ENCODE data around the gene SAMD11. TPM values are rescaled to one million over a fixed set of nuclear protein-coding genes. Genes with fewer than 3 reads are reported as not detected.

The SAMD11 gene
- polyA plus RNA-seq, 3 donors, result 67.8 to 90.6 (median 89.8) TPM

DNA sequence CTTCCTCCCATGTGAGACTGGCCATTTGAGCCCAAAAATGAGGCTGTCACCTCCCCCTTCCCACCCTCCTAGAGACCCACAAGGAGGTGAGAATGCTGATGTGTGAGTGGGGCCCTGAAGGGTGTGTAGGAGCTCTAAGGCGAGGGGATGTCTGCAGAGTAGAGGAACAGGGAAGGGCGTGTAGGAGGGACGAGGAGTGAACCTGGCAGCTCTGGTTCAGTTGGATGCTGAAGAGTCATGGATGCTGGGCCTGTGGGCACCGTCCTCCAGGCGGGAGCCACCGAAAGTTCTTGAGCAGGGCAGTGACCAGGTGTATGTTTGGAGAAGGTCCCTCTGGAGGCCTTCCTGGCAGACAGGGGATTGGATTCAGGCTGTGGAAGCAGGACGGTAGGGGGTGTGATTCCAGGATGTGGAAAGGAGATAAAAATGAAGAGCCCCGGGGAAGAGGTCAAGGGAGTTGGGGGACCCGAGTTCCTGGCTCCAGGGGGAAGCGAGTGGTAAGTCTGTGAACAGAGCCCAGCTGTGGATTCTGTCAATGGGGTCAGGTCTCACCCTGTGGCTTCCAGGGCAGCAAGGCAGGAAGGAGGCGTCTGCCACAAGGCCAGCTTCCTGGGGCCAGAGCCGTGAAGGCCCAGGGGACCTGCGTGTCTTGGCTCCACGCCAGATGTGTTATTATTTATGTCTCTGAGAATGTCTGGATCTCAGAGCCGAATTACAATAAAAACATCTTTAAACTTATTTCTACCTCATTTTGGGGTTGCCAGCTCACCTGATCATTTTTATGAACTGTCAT is 7.9 kb downstream of the SAMD11 start:
- no peak for DNase-seq

DNA sequence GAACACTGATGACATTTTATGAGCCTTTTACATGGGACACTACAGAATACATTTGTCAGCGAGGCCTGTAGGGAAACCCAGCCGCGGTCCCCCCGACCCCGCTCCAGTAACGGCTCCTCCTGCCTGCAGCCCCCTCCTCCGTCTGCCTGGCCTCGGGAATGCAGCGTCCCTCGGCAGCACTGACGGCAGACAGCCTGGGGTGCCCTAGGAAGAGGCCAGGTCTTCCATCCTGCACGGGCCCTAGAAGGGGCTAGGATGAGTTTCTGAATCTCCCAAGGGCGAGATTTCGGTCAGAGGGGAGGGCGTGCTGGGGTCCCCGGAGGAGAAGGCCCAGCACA is 8.4 kb downstream of the SAMD11 start:
- no peak for DNase-seq

DNA sequence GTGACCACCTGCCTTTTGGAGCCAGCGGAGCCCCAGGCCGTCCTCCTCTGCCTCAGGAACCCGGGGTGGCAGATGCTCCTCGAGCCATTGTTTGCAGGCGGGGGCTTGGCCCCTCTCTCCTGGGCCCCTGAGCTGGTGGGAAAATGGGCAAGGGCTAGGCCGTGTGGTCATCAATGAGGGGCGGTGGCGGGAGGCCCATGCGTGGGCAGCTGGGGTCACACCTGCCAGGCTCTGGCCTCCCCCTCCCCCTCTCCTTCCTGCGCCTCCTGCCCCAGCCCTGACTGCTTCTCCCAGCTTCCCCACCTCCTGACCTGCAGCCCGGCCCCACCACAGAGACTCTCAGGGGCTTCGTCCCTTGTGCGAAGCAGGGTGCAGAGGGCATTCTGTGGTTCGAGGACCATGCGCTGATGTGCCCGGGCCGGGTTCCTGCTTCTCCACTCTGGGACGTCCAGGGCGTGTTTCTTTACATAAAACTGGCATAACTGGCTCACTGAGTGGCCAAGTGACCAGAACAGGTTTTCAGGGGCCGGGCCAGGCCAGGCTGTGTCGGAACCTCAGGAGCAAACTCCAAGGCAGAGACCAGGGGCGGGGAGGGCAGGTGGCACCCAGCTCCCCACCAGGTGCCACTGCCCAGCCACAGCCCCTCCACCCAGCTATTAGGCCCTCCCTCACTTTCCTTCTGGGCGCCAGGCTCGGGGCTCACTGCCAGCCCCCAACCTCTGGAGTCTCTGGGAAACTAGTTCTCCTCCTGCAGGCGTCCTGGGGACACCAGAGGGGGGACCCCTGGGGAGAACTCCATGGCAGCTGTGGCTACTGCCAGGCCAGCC is 9.3 kb downstream of the SAMD11 start:
- no peak for DNase-seq

DNA sequence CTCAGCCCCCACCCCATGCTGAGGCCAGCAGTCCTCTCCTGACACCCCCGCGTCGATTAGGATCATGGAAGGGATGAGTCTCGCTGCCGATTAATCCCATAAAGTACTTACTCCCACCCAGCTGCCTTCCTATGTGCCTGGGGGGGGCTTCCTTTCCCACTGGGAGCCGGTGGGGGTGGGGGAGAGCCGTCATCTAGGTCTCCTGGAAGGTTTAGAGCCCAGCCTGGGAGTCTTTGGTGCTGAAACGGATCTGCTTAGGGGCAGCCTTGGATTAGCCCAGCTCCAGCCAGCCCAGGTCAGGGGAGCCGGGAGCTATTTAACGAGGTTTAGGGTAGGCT is 9.8 kb downstream of the SAMD11 start:
- no peak for DNase-seq

DNA sequence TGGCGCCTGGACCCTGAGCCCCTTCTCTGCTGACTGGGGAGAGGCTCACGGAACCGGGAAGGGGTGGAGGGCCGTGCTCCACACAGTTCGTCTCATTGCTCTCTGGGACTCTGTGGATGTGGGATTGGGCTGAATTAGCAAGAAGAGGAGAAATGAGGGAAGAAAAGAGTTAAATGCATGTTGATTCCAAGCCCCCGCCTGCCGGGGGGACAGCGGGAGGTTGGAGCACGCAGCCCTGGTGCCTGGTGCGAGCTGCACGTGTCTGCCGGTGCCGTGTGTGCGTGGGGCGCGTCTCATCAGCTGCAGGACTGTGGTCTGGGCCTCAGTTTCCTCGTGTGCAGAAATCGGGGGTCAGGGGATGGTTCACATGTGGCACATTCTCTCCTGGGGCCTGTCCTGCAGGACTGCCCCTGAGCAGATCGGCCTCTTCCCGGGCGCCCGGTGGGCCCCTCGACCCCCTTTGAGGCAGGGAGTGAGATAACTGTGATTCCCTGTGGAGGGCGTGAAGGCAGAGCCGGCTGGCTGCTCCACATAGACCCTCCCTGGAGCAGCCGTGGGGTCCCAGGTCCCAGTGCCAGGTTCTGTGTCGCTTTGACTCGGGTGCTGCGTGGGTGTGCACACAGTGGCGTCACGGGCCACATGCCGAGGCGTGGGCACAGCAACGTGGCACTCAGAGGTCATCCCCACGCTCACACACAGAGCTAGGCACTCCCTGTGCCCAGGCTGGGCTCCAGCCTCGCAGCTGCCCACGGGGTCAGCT is 11.4 kb downstream of the SAMD11 start:
- no peak for DNase-seq

DNA sequence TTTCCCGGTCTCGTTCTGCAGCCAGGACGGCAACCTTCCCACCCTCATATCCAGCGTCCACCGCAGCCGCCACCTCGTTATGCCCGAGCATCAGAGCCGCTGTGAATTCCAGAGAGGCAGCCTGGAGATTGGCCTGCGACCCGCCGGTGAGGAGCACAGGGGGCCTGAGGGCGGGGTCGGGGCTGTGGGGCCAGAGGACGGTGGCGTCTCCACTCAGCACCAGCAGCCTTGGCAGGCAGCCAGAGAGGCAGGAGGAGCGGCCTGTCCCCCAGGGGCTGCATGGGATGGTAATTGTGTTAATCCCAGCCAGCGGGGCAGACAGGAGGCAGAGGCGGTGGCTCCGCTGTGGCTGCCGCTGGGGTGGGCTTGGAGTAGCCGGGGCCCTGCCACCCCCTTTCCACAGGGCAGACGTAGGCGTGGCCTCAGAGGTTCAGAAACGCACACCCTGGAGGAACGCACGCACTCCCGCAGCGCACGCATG is 12.1 kb downstream of the SAMD11 start:
- no peak for DNase-seq

DNA sequence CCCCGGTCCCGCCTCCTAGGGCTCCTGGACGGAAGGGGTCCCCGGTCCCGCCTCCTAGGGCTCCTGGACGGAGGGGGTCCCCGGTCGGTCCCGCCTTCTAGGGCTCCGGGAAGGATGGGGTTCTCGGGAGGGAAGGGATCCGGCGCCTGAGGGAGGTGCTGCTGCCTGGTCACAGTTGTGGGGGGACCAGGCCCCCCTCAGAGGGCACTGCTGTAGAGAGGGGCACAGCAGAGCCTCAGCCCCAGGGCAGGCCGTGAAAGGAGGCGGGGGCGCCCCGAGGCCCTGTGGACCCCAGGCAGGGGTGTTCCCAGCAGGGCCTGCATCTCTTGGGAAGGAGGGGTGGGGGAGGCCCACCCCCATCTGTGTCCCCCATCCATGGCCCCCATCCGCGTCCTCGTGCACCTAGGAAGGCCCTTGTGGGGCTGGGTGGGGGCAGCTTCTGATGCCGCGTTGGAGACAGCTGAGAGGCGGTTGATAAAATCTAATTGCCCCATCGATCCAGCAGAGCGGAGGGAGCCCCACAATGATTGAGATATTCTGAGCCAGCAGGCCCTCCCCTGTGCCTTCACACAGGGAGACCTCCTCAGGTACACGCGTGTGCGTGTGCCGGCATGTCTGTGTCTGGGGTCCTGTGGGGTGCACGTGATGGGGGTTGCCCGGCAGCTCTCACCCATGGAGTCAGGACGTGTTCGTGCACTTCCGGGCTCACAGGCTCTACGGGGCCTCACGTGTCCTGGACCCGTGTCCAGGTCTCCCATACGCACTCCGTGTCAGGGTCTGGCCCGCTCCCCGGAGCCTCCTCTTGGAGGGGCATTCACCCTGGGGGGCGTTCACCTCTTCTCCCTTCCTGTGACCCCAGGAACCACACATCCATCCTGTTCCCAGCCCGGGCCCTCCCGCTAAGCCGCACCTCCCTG is 12.9 kb downstream of the SAMD11 start:
- no peak for DNase-seq

DNA sequence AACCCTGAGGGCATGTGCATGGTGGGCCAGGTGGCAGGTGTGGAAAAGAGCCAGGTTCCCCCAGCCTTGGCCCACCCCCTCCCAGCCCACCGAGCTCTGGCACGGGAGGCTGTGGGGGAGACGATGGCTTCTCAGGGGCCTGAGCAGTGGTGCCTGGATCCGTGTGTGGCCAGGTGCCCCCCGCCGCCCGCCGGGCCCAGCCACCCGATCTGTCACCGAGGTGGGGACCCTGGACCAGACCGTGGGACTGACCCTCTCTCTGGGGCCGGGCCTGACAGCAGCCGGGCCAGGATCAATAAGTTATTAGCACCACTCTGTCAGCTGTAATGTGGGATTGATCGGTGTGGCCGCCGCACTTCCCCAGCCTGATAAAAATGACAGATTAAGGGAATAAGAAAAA is 13.8 kb downstream of the SAMD11 start:
- no peak for DNase-seq

DNA sequence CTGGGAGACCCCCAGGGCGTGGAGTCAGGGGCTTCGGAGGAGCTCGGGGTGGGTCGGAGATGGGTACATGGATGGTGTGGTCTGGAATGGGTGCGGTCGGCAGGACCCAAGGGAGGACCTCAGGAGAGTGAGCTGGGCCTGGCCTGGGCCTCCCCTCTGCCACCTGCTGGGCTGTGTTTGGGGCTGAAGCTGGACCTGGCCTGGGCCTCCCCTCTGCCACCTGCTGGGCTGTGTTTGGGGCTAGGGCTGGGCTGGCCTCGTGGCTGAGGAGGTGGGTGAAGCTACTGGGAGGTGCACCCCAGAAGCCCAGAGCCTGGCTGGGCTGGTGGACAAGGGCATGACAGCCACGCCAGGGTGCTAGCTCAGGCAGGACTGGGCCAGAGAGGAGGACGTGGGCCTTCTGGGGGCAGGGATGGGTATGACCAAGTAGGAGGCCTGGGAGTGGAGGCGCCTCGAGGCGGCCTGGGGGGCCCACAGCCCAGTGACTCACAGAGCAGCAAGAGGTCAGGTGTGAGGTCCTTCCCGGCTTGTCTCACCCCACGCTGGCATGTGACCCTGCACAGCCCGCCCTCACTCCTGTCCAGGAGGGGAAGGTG is 14.5 kb downstream of the SAMD11 start:
- no peak for DNase-seq

DNA sequence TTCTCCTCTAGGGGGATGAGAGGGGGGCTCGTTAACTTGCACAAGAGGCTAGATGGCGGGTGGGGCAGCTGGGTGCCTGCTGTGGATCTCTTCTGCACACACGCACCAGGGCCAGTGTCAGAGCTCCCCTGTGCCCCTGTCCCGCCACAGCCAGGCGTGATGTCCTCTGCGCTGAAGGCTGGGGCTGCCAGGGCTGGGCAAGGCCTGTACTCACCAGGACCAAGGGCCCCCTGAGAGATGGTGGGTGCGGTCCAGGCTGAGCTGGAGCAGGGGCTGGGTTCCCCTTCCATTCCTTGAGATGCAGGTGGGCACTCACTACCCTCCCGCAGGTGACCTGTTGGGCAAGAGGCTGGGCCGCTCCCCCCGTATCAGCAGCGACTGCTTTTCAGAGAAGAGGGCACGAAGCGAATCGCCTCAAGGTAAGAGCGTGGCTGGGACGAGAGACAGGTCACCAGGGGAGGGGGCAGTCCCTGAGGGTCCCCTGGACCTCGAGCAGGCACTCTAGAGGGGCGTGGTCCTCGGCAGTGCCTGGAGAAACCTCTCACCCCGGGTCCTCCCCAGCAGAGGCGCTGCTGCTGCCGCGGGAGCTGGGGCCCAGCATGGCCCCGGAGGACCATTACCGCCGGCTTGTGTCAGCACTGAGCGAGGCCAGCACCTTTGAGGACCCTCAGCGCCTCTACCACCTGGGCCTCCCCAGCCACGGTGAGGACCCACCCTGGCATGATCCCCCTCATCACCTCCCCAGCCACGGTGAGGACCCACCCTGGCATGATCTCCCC is 15.2 kb downstream of the SAMD11 start:
- no peak for DNase-seq

DNA sequence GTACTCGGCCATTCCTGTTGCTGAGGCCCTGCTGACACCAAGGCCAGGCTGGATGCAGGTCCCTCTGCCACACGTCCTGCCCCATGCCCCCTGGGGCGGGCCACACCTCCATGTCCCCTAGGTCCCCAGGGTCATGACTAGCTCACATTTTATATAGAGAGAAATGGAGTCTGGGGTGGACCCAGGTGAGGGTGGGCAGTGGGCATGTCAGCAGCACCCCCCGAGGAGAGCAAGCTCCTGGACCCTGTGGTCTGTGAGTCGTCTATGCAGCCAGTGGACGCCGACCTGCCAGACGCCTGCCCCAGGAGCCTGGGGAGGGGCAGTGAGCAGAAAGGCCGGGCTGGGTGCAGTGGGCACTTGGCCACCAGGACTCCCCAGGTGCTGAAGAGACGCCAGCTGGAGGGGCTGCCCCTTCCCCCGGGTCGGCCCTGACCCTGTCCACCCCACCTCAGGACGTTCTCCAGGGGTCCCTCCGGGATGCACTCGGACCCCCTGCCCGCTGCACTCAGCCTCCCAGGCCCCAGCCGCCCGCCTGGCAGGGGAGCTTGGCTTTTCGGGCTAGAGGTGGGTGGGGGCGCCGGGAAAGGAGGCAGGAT is 15.9 kb downstream of the SAMD11 start:
- DNase-seq, result no peak

DNA sequence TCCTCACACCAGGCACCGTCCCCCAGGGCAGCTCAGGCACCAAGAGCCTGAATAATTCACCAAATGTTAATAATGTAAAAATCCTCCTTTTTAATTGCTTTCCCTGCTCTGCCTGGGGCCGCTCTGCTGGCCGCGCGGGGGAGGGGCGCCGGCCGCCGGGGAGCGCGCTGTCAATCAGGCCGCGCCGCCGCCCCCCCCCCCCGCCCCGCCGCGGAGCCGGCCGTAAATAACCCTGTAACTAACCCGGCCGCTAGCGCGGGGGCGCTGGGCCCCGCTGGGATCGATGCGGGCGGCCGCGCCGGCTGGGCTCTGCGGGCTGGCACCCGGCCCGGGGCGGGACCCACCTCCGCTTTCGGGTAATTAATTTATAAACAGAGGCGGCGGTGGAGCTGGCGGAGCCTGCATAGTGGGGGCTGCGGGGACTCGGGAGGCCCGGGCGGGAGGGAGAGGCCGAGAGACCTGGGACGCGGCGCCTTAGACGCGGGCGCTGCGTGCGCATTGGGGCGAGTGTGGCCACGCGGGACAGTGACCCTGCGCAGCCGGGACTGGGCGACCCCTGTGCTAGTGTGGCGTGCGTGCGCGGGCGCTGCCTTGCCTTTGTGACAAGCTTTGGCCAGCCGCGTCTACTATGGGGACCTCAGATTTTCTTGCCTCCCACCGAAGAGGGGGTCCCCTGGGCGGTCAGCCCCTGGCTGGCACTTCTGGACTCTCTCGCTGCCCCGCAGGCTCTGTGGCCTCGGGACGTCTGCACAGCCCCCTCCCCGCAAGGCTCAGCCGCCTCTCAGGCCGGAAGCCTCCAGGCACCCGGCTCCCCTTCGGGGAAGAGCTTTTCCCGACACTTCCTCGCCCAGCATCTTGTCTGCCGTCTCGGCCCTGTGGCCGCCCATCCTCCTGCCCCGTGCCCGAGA is 16.6 kb downstream of the SAMD11 start:
- peak; percentile 89 for DNase-seq

DNA sequence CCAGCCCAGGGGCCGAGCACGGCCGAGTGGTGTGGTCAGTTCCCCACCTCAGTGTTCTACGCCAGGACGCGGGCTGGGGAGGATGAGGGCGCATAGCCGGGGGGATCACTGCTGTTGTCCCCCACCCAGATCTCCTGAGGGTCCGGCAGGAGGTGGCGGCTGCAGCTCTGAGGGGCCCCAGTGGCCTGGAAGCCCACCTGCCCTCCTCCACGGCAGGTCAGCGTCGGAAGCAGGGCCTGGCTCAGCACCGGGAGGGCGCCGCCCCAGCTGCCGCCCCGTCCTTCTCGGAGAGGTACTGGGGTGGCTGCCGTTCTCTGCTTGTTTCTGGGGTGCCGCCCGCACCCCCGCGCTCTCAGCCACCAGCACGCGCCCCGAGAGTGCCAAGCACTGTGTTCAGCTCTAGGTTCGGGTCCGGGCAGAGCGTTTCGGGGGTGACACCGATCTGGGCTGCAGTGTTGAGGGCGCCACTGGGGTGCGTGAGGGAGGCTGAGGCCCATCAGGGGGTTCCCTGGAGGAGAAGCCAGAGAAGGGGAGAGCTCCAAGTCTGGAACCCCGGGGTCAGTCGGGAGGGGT is 17.4 kb downstream of the SAMD11 start:
- no peak for DNase-seq

DNA sequence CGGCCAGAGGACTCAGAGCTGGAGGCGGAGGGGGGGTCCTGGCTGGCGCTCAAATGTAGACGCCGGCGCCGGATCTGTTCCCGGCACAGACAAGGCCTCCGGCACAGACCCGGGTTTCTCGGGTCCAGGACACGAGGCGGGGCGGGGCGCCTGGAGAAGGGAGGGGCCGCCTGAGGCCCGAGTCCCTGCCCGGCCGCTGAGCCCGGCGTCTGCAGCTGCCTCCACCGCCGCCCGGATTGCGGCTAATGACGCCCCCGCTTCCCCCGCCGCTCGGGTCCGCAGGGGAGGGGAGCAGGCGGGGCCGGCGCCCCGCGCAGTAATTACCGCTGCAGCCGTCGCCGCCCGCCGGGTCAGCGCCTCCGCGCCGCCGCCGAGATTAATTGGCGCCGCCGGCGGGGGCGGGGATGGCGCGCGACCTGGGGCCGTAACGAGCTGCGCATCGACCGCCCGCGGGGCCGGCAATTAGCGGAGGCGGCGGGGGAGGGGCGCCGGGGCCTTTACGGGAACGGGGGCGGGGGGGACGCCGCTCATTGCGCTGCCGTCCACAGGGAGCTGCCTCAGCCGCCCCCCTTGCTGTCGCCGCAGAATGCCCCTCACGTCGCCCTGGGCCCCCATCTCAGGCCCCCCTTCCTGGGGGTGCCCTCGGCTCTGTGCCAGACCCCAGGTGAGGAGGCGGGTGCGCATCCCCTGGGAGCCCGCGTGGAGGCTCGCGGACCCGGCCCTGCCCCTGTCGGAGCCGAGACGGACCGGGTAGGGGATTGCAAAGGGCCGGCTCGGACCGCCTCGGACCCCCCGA is 18.1 kb downstream of the SAMD11 start:
- peak; percentile 89 for DNase-seq

DNA sequence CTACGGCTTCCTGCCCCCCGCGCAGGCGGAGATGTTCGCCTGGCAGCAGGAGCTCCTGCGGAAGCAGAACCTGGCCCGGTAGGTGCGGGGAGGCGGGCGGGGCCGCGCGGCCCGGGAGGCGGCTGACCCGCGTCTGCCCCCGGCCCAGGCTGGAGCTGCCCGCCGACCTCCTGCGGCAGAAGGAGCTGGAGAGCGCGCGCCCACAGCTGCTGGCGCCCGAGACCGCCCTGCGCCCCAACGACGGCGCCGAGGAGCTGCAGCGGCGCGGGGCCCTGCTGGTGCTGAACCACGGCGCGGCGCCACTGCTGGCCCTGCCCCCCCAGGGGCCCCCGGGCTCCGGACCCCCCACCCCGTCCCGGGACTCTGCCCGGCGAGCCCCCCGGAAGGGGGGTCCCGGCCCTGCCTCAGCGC is 18.7 kb downstream of the SAMD11 start:
- DNase-seq, result no peak

DNA sequence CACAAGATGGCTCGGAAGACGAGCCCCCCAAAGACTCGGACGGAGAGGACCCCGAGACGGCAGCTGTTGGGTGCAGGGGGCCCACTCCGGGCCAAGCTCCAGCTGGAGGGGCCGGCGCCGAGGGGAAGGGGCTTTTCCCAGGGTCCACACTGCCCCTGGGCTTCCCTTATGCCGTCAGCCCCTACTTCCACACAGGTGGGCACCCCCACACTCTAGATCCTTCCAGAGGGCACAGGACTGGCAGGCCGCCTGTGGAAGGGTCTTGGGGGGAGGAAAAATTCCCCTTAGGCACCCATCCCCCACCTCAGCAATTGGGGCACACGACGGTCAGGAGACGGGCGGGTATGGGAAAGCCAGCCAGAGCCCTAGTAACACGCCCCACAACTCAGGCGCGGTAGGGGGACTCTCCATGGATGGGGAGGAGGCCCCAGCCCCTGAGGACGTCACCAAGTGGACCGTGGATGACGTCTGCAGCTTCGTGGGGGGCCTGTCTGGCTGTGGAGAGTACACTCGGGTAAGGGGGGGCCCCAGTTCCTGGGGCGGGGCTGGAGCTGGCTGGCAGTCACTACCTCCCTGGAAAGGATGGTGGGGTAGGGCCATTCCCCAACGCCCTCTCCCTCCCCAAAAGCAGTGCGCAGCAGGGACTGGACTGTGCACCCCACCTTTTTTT is 19.3 kb downstream of the SAMD11 start:
- DNase-seq, result no peak
